GM18861 (cell line): Measurements from ENCODE around the gene ZNF648.
"Not testable (repeated sequence)": the region's sequence is repeated elsewhere in the genome, so short reads cannot be mapped to it uniquely, and the experiment has no call there.

Source experiments
- ATAC-seq: cut with Tn5 transposase; IDR thresholded peaks from one replicate; pipeline ENCODE4 v1.9.1; 2021; ENCODE audit not compliant: unreplicated experiment

The ZNF648 gene

GRCh38 chr1:182071924-182072323 lies 10.4 kb upstream of the ZNF648 start:
- no peak for ATAC-seq

DNA sequence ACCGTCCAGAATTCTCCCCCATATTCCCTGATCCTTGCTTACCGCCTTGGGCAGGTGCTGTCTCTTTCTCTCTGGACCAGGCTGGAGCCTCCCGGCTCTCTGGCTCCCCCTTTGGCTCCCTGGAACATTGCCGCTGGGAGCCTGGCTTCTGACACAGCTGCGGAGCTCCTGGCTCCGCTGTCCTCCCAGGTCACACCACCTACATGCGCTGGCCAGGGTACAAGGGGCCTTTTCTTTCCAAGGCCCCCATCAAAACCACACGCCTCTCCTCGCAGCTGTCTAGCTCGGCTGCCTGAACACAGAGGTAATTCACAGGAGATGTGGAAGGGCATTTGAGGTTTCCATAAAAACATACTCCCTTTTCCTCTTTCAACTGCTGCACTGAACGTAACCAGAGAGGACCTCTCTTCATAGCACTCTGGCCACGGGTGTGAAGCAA lies 7.5 kb upstream of the ZNF648 start:
- no peak for ATAC-seq

GRCh38 chr1:182066934-182067333 lies 5.4 kb upstream of the ZNF648 start:
- ATAC-seq: no peak

GRCh38 chr1:182065126-182065845 lies 3.8 kb upstream of the ZNF648 start:
- ATAC-seq: no peak

DNA sequence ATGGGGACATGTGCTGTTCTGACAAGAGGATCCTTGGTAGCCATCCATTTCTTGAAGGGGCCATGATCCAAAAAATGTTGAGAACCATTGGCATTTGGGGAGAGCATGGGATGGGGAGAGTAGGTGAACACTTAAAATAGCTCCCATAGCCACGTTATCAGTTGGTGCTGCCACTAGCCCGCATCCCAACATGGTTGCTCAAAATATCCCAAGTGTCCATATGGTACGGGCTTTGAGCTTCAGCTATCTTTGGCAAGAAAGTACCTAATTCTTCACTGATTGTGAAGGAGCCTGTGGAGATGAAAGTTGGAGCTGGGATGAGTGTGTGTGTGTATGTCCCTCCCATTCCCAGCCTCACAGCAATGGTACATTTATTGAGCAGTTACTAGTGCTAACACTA lies 3.1 kb upstream of the ZNF648 start:
- no peak for ATAC-seq

- no peak for ATAC-seq
Measured at GRCh38 chr1:182062223-182062622, 711 bp upstream of the ZNF648 start.

DNA sequence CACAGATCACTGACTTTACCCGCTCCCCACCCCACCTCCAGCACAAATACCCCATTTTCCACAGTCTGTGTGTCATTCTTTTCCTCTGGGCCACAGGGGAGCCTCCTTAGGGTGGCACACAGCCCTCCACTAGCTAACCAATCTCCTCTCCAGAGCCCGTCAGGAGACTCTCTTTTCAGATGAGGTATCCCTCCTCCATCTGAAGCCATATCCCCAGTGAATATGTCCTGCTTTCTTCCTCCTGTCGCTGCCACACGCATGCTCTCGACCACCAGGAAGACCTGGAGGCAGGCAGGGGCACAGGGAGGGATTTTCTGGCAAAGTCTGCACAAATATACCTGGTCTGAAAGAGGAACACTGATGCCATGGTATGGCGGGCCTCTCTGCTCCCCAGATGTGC lies 635 bp downstream of the ZNF648 start:
- no peak for ATAC-seq

GRCh38 chr1:182059936-182060335 lies 1.6 kb downstream of the ZNF648 start:
- no peak for ATAC-seq

DNA sequence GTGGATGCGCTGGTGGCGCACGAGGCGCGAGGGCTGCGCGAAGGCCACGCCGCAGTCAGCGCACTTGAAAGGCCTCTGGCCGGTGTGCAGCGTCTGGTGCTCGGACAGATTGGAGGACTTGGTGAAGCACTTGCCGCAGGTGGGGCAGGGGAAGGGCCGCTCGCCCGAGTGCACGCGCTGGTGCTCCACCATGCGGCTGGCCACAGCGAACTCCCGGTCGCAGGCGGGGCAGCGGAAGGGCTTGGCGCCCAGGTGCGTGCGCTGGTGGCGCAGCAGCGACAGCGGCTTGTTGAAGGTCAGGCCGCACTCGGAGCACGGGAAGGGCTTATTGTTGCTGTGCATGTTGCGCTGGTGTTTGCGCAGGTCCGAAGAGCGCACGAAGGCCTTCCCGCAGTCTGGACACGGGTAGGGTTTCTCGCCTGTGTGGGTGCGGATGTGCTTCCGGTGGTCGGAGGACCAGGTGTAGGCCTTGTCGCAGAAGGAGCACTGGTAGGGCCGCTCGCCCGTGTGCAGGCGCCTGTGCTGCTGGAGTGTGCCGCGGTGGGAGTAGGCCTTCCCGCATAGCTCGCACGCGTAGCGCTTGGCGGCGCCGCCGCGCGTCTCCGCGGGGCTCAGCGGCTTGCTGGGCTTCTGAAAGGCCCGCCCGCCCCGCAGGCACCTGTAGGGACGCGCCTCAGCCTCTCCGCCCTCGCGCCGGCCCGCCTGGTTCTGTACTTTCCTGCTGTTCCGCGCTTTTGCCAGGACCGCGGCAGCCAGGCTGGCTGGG lies 4.7 kb downstream of the ZNF648 start:
- no peak for ATAC-seq

- no peak for ATAC-seq
Measured at GRCh38 chr1:182054698-182055326, 6.7 kb downstream of the ZNF648 start.

DNA sequence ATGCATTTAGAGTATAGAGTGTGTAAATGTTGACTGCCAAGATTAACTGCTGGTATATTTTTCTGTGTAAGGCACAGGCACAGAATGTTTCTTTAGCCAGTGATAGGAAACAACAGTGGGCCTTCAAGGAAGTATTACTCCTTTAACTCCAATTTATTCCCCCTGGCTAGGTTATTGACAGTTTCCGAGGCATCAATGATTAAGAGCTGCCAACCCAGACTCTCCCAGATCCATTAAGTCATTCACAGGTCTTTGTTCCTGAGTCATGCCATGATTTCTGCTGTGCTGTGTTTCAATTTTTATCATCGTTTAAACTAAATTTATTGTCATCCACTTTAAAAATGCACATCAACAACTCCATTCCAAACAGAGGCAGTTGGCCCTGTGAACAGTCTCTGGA lies 9.2 kb downstream of the ZNF648 start:
- ATAC-seq: no peak

- ATAC-seq: no peak
Measured at GRCh38 chr1:182051938-182052337, 9.6 kb downstream of the ZNF648 start.

DNA sequence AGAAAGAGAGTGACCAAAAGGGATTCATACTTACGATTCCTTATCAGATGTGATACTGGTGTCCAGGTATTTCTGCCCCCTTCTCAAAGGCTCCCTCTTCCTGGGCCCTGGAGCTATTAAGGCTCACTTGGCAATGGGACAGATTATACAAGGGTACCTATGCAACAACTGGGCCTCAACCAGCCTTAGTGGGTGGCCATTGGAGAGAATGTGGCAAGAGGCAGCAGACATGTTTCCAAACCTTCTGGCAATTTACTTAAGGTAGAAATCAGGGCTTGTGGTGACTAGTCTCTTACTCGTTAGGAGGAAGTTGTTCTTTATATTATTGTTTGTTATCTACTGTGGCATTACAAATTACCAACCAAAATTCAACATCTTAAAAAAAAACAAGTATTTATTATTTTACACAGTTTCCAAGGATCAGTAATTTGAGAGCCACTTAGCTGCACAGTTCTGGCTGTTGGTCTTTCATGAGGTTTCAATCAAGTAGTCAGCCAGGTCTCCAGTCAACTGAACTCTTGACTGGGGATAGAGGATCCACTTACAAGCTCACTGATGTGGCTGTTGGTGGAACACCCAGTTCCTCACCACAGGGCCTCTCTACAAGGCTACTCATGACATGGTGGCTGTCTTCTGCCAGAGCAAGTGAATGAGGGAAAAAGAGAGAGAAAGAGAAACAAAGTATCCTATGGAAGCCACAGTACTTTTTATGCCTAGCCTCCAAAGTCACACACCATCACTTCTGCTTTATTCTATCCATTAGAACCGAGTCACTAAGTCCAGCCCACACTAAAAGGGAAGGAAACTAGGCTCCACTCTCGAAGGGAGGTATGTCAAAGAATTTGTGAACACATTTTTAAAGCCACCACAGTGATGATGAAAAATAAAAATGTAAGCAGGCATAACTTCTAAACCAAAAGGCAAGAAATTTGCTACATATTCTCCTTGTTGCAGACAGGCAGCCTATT lies 10.7 kb downstream of the ZNF648 start:
- no peak for ATAC-seq

DNA sequence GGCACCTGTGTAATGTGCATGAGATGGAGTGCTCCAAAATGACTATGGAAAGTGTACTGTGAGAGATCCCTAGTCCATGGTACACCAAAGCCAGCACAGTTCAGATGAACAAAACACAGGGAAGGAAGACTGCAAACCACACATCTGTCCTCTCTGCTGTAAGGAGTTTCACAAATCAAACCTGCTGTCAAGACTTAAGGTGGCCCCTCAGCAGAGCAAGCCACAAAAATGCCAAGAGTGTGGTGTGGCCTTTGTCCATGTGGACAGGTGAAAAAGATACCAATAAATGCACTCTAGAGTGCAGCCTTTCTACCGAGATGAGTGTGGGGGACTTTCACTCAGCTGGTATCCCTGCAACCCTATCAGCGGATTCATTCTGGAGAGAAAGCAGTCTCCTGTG lies 12.9 kb downstream of the ZNF648 start:
- no peak for ATAC-seq

GRCh38 chr1:182046763-182047162 lies 14.7 kb downstream of the ZNF648 start:
- ATAC-seq: no peak

DNA sequence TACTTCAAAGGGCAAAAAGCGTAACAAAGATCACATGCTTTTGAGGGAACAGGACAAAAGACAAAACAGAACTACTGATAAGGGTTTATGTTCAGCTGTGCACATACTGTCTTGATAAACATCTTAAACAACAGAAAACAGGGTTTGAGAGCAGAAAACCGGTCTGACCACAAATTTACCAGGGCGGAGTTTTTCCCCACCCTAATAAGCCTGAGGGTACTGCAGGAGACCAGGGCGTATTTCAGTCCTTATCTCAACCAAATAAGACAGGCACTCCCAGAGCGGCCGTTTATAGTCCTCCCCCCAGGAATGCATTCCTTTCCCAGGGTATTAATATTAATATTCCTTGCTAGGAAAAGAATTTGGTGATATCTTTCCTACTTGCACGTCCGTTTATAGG lies 16.0 kb downstream of the ZNF648 start:
- ATAC-seq: not testable (repeated sequence)

GRCh38 chr1:182041615-182042014 lies 19.9 kb downstream of the ZNF648 start:
- ATAC-seq: no peak

- ATAC-seq: no peak
Measured at GRCh38 chr1:182038220-182038619, 23.3 kb downstream of the ZNF648 start.

DNA sequence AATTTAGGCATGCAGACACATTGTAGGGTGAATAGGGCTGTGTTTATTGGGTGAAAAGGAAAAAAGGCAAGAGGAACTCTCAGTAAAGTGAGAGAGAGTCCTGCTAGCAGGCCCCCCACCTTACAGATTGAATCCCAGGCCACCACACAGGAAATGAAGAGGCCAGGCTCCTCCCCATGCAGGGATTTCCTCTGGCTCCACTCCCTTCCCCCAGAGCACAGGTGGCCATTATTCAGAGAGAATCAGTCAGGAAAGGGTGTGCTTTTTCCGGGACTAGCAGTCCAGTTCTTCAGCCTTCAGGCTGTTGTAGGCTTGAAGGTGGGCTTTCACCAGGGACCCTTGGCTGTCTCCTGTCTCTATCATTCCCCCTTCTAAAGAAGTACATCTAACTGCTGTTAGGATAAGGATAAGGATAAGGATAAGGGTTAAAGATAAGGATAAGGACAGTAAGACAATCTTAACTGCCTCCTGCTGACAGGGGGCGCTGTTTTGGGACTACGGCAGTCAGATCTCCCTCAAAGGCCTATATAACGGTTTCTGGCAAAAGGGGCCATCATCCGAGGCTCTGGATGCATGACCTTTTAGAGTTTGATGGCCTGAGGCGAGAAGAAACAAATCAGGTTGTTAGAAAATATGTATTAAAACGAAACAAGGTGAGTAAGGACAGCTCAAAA lies 26.3 kb downstream of the ZNF648 start:
- ATAC-seq: no peak

DNA sequence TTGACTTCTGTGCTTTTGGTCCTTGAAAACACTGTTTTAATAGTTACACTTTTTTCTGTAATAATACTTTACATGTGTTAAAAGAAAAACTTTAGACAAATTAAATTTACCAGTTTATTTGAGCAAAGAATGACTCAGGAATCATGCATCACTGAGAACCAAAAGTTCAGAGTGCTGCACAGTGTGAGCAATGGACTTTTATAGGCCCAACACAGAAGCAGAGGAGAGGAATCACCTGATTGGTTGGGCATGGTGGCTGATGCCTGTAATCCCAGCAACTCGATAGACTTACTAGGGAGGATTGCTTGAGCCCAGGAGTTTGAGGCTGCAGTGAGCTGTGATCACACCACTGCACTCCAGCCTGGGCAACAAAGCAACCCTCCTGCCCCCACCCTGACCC lies 29.3 kb downstream of the ZNF648 start:
- no peak for ATAC-seq
